ENCODE measurements around the gene ITPR2. TPM values are rescaled to one million over a fixed set of nuclear protein-coding genes. Genes with fewer than 3 reads are reported as not detected.

The ITPR2 gene
- total and polyA plus RNA-seq, 12 donors, result 5.1 to 144 (median 66.4) TPM

DNA sequence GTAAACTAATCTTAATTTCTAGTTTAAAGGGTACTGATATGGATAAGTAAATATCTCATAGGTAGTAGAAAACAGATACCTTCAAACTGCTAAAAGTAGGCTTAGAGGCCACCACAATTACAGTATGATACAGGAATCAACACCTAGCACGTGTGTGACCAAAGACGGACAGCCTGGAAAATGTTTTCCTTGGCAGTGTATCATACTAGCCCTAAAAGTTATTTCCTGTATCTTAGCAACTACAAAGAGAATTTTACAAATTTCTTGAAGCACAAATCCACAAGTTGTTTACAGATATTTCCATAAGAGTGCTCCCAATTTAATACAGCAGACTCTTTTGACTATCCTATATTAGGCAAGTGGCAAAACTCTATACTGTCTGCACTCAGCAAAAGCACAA lies 106.0 kb downstream of the ITPR2 start:
- Histone ChIP-seq H3K4me1 (replicated peaks in 1 of 2) (peaks cover 4 to 29% of the 10 kb centered on the region in 2 donors), H3K36me3 (replicated peaks in 1 of 2) (no peaks in the 10 kb centered on the region), H3K27ac (no peak overlapping the region), H3K9me3 (replicated peaks in 1 of 3) (no peaks in the 10 kb centered on the region), H3K27me3 (no peaks in the 10 kb centered on the region), H3K4me3 (no peak overlapping the region)
- no peak for DNase-seq
- 53 to 73% (median 58%) methylated on average over 2 of the region's 2 CpGs for WGBS, 4 donors
- intact Hi-C loops (cut with DNase I), result no loop called here
- TF ChIP-seq, protein P1, sequence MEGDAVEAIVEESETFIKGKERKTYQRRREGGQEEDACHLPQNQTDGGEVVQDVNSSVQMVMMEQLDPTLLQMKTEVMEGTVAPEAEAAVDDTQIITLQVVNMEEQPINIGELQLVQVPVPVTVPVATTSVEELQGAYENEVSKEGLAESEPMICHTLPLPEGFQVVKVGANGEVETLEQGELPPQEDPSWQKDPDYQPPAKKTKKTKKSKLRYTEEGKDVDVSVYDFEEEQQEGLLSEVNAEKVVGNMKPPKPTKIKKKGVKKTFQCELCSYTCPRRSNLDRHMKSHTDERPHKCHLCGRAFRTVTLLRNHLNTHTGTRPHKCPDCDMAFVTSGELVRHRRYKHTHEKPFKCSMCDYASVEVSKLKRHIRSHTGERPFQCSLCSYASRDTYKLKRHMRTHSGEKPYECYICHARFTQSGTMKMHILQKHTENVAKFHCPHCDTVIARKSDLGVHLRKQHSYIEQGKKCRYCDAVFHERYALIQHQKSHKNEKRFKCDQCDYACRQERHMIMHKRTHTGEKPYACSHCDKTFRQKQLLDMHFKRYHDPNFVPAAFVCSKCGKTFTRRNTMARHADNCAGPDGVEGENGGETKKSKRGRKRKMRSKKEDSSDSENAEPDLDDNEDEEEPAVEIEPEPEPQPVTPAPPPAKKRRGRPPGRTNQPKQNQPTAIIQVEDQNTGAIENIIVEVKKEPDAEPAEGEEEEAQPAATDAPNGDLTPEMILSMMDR (IDR thresholded peaks at IDR 0.05), result no peak
- TF ChIP-seq POLR2A (IDR thresholded peaks at IDR 0.05), result no peak

DNA sequence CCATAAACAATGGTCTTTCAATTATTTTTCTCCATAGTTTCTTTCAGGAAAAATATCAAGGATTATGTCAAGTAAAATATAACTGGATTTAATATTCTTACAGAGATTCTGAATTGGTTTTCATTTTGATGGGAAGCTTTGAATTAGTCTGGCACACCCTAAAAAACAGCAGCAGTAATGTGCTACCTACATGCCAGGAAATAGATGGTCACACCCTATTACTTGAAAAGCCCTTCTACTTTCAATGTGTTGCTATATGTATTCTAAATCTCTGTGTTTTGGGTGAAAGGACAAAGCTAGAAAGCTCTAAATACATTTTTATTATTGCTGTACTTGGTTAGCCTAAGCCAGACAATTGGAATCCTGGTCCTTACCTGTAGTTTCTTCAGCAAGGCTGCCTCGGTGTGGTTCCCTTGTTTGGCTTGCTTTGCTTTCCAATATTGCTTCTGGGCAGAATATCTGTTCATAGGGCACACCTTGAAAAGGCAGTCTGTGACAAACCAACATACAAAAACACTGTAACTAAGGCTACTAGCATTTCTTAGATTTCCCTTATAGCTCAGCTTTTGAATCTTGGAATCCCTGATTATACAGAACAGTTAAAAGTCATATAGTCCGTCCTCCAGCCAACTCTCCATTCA lies 107.6 kb downstream of the ITPR2 start:
- intact Hi-C loops (cut with DNase I), result no loop called here
- Histone ChIP-seq H3K36me3 (replicated peaks in 1 of 2) (no peaks in the 10 kb centered on the region), H3K27me3 (no peaks in the 10 kb centered on the region), H3K9me3 (replicated peaks in 1 of 3) (no peaks in the 10 kb centered on the region), H3K4me1 (replicated peaks in 1 of 2) (peaks cover 4 to 21% of the 10 kb centered on the region in 2 donors), H3K27ac (no peak overlapping the region), H3K4me3 (no peak overlapping the region)
- TF ChIP-seq POLR2A (IDR thresholded peaks at IDR 0.05), result no peak
- TF ChIP-seq, protein P1 (IDR thresholded peaks at IDR 0.05), result no peak
- 94 to 100% (median 97%) methylated on average over 2 of the region's 2 CpGs for WGBS, 4 donors
- no peak for DNase-seq

DNA sequence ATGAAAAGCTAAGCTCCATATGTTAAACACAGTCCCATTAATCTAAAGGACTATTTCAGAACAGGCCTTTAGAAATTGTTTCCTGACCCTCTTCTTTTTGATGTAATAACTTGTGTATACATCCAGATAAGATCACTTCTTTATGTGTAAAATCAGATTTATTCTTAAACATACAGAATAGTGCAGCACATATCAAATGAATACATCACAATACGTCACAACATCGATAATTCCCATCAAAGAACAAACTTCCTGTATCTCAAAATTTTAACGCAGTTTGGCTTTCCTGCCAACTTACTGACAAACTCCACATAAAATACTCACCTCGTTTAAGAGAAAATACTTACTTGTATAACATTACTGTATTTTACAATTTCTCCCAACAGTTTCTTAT lies 108.7 kb downstream of the ITPR2 start:
- no peak for TF ChIP-seq POLR2A (IDR thresholded peaks at IDR 0.05)
- TF ChIP-seq, protein P1 (IDR thresholded peaks at IDR 0.05), result no peak
- H3K27me3 ChIP-seq, result no peaks in the 10 kb centered on the region
- intact Hi-C loops (cut with DNase I), result no loop called here
- H3K27ac ChIP-seq, result peak overlapping the region in 3 of 5 donors; percentile 41 to 73 (median 65)
- H3K36me3 ChIP-seq (replicated peaks in 1 of 2), result no peaks in the 10 kb centered on the region
- H3K4me1 ChIP-seq (replicated peaks in 1 of 2), result peaks cover 4 to 21% of the 10 kb centered on the region in 2 donors
- no peak for DNase-seq
- 42 to 51% (median 50%) methylated on average over 4 of the region's 4 CpGs for WGBS, 4 donors
- peak overlapping the region in 1 of 4 donors; percentile 25 for H3K4me3 ChIP-seq
- no peaks in the 10 kb centered on the region for H3K9me3 ChIP-seq (replicated peaks in 1 of 3)

DNA sequence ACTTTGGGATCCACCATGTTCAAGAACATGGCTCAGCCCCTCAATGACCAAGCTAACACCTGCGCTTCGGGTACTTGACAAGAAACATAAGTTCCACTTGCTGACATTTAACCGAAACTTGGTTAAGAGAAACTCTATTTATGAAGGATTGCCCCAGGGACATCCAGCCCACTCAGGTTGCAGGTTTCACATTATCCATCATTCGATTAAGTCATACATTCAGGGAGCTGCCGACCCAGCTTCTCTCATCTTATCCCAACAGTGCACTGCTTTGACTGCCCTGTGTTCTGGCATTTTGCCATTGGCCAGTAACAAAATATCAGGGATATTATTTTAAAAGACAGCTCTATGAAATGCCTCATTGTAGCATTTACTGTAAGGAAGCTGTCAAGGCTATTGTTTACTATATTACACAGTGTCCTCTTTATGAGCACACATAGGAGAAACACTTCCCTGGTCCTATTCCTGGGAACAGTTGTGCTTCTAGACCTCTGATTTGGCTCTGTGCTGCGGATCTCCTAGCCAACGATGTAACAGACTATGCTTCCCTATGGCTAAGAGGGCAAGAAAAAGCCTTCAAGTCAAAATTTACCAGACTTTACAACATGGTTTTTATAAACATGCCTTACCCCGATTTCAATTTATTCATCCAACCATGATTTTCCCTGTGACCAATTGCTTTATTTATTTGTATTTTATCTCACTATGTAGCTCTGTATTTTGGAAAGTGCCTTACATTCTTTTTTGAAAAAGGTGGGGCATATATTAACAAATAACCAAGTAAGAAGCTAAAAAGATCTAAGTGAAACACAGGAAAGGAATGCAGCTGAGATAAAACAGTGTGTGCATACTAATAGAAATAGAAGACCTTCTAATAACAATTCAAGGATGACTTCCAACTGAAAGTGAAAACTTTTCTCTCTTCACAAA lies 109.3 kb downstream of the ITPR2 start:
- Histone ChIP-seq H3K9me3 (replicated peaks in 1 of 3) (no peaks in the 10 kb centered on the region), H3K27me3 (no peaks in the 10 kb centered on the region), H3K4me3 (peak overlapping the region in 1 of 4 donors; percentile 25), H3K27ac (peak overlapping the region in 4 of 5 donors; percentile 65 to 78 (median 70)), H3K4me1 (replicated peaks in 1 of 2) (peaks cover 4 to 21% of the 10 kb centered on the region in 2 donors), H3K36me3 (replicated peaks in 1 of 2) (no peaks in the 10 kb centered on the region)
- WGBS, 4 donors, result 51 to 63% (median 56%) methylated on average over 8 of the region's 8 CpGs
- intact Hi-C loops (cut with DNase I), result no loop called here
- peak in 5 of 7 donors; percentile 17 to 38 (median 32) for DNase-seq
- TF ChIP-seq POLR2A (IDR thresholded peaks at IDR 0.05), result peak in 1 of 2 donors; percentile 15
- TF ChIP-seq, protein P1 (IDR thresholded peaks at IDR 0.05), result no peak

Measured in adrenal gland (tissue), 12 donors.